Brain microvascular endothelial cell (primary cell): Measurements from ENCODE around the gene CD248.
"Not testable (repeated sequence)": the region's sequence is repeated elsewhere in the genome, so short reads cannot be mapped to it uniquely, and the experiment has no call there.

ENCODE experiments used
- DNase-seq: peaks from one replicate; pipeline ENCODE4 v3.0.0-alpha.2; 2020
- H3K27ac ChIP-seq: fragments of 250-450 bp; sonication (Bioruptor Pico); 2 replicates; pipeline ENCODE4 v1.5.1; 2020; ENCODE audit warnings: mild to moderate bottlenecking, moderate library complexity
- H3K27me3 ChIP-seq: fragments of 250-450 bp; sonication (Bioruptor Pico); replicated peaks from 2 replicates; pipeline ENCODE4 v1.5.1; 2020; ENCODE audit warnings: mild to moderate bottlenecking
- H3K36me3 ChIP-seq: fragments of 250-450 bp; sonication (Bioruptor Pico); replicated peaks from 2 replicates; pipeline ENCODE4 v1.5.1; 2020; ENCODE audit warnings: mild to moderate bottlenecking
- H3K4me3 ChIP-seq: 2 replicates; pipeline ENCODE4 v1.5.1; 2011; ENCODE audit warnings: low read depth, mild to moderate bottlenecking, control low read depth, low read length, moderate library complexity
- in situ Hi-C: cut with HindIII; loops from 2 replicates; pipeline ENCODE4 v1.10.0; 2017; ENCODE audit warnings: low sequenced_read_pairs, low pct_ligation_motif_present
- TF ChIP-seq, protein P1 (sequence below): IDR thresholded peaks from 2 replicates; pipeline ENCODE4 v1.5.1; 2011; ENCODE audit warnings: low read depth, mild to moderate bottlenecking, moderate library complexity, low read length, control low read depth, inconsistent platforms; ENCODE audit errors: missing control alignments

CD248 gene

DNA sequence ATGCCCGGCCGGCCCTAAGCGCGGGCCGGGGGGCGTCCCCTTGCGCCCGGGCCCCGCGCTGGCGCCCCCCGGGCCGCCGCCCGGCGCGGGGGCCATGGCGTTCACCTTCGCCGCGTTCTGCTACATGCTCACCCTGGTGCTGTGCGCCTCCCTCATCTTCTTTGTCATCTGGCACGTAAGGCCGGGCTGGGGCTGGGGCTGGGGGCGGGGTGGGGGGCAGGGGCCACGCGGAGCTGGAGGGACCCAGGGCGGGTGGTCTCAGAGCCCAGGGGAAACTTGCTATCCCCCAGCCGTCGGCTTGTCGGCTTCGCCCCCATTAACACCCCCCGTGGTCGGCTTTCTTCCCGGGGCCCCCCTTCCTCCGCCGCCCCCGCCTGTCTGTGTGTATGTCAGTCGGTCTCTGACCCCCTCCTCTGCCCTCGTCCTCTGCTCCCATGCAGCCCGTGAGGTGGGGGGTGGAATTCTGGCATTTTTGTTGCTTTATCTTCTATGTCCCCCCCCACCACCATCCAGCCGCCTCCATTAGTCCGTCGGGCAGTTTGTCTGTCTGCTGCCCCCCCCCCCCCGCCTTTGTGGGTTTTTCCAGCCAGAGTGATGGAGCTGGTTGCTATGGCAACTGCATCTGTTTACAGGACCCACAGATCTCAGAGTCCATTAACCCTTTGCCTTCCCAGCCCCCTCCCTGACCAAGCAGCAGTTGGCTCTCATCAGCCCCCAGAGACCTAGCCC is 38.3 kb downstream of the CD248 start:
- H3K27ac ChIP-seq = no peak overlapping the region
- peaks cover 24% of the 10 kb centered on the region for H3K36me3 ChIP-seq
- H3K27me3 ChIP-seq = no peaks in the 10 kb centered on the region
- no peak overlapping the region for H3K4me3 ChIP-seq
- TF ChIP-seq, protein P1, sequence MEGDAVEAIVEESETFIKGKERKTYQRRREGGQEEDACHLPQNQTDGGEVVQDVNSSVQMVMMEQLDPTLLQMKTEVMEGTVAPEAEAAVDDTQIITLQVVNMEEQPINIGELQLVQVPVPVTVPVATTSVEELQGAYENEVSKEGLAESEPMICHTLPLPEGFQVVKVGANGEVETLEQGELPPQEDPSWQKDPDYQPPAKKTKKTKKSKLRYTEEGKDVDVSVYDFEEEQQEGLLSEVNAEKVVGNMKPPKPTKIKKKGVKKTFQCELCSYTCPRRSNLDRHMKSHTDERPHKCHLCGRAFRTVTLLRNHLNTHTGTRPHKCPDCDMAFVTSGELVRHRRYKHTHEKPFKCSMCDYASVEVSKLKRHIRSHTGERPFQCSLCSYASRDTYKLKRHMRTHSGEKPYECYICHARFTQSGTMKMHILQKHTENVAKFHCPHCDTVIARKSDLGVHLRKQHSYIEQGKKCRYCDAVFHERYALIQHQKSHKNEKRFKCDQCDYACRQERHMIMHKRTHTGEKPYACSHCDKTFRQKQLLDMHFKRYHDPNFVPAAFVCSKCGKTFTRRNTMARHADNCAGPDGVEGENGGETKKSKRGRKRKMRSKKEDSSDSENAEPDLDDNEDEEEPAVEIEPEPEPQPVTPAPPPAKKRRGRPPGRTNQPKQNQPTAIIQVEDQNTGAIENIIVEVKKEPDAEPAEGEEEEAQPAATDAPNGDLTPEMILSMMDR = no peak
- peak; percentile 48 for DNase-seq
- in situ Hi-C loops = no loop called here

DNA sequence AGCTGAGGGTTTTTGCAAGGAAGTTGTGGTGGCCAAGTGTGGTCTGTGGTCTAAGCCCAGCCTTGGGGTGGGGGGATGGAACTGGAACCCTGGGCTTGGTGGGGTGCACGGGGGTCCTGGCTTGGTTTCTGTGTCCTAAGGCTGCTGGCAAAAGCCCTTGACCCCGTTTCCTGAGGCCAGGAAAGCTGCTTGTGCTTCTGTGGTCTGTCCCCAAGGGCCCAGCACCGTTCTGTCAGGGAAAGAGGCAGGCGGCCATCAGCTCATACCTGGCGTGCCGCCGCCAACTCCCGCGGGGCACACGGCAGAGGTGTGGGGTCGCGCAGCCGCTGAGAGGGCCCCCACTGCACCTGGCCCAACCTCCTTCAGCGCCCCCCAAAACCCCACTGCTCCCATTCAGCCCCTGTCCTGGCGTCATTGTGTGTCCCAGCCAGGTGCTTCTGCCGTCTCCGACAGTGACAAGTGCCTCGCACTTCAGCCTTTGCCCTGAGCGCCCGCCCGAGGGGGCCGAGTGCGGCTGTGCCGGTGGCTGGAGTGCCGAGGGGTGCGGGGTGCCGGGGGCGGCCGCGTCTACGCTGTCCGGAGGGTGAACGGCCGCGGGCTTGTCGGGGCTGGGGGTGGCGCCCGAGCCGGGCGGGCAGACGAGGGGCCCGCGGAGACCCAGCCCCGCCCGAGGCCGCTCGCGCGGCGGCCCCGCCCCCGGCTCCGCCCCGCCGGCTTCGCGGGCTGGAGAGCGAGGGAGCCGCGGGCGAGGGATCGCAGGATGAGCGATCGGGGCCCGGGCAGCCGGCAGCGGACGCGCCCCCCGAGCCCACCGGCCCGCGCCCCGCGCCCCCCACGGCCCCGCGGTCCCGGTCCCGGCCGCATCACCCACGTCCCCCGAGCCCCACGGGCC is 39.1 kb downstream of the CD248 start, which contains the start of gene CNIH2:
Gene CNIH2 (plus strand): TSS at position 705 of the 892 bp plus-strand sequence. CDS start 282 bp downstream, outside the sequence.
- H3K27ac ChIP-seq = no peak within 1 kb of the TSS
- TF ChIP-seq, protein P1 = no peak
- DNase-seq = no peak
- in situ Hi-C loops = no loop called here
- H3K36me3 ChIP-seq = peaks cover 29% of the 10 kb centered on the region
- H3K27me3 ChIP-seq = no peaks in the 10 kb centered on the region
- no peak within 1 kb of the TSS for H3K4me3 ChIP-seq

DNA sequence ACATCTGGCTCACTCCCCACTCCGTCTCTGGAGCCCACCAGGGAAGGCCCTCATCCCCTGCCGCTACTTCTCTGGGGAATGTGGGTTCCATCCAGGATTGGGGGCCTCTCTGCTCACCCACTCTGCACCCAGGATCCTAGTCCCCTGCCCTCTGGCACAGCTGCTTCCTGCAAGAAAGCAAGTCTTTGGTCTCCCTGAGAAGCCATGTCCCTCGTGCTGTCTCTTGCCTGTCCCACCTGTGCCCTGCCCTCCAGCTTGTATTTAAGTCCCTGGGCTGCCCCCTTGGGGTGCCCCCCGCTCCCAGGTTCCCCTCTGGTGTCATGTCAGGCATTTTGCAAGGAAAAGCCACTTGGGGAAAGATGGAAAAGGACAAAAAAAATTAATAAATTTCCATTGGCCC is 39.8 kb downstream of the CD248 start:
- H3K27me3 ChIP-seq, H3K27ac ChIP-seq, H3K4me3 ChIP-seq, in situ Hi-C loops, DNase-seq: not testable (repeated sequence)
- peaks cover 36% of the 10 kb centered on the region for H3K36me3 ChIP-seq

DNA sequence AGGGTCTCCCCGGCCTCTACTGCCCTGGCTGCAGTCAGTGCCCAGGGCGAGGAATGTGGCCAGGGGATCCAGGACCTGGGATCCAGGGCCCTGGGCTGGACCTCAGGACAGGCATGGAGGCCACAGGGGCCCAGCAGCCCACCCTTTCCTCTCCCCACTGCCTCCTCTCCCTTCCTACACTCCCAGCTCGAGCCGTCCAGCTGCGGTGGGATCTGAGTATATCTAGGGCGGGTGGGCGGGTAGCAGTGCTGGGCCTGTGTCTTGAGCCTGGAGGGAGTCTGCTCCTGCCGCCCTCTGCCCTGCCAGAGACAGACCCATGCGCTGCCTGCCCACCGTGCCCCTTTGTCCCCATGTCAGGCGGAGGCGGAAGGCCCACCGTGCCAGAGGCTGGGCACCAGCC is 40.2 kb downstream of the CD248 start:
- DNase-seq, H3K27me3 ChIP-seq, in situ Hi-C loops, H3K4me3 ChIP-seq, H3K27ac ChIP-seq: not testable (repeated sequence)
- peaks cover 40% of the 10 kb centered on the region for H3K36me3 ChIP-seq

DNA sequence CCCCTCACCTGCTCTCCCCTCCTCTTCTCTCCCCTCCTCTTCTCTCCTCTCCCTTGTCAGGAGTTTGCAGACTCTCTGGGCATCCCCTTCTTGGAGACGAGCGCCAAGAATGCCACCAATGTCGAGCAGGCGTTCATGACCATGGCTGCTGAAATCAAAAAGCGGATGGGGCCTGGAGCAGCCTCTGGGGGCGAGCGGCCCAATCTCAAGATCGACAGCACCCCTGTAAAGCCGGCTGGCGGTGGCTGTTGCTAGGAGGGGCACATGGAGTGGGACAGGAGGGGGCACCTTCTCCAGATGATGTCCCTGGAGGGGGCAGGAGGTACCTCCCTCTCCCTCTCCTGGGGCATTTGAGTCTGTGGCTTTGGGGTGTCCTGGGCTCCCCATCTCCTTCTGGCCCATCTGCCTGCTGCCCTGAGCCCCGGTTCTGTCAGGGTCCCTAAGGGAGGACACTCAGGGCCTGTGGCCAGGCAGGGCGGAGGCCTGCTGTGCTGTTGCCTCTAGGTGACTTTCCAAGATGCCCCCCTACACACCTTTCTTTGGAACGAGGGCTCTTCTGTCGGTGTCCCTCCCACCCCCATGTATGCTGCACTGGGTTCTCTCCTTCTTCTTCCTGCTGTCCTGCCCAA is 40.7 kb downstream of the CD248 start:
- H3K4me3 ChIP-seq = no peak overlapping the region
- no peaks in the 10 kb centered on the region for H3K27me3 ChIP-seq
- peaks cover 40% of the 10 kb centered on the region for H3K36me3 ChIP-seq
- in situ Hi-C loops = no loop called here
- TF ChIP-seq, protein P1 = no peak
- no peak overlapping the region for H3K27ac ChIP-seq
- no peak for DNase-seq

DNA sequence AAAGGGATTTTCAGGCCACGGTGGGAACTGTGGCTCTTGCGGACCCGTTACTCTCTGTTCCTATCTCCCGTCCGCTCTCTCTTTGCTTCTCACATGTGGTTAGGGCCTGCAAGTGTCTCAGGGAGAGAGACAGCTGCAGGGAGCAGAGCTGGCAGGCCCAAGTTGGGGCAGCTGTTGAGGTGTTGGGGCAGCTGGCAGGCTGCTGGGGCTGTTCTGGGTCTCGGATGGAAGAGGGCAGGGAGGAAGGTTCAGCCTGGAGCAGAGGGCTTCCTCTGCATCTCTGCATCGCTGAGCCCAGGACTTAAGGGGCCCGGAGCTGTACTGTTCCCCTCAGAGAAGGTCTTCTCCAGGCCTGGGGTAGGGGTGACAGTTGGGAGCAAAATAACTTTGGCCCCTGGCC is 41.4 kb downstream of the CD248 start:
- TF ChIP-seq, protein P1 = no peak
- Histone ChIP-seq H3K4me3 (no peak overlapping the region), H3K27me3 (no peaks in the 10 kb centered on the region), H3K27ac (no peak overlapping the region), H3K36me3 (peaks cover 40% of the 10 kb centered on the region)
- in situ Hi-C loops = no loop called here
- DNase-seq = no peak
